Keratinocyte (primary cell): ENCODE measurements around the gene KRT14. TPM values are rescaled to one million over a fixed set of nuclear protein-coding genes. Genes with fewer than 3 reads are reported as not detected.
"Not testable (repeated sequence)": the region's sequence is repeated elsewhere in the genome, so short reads cannot be mapped to it uniquely, and the experiment has no call there.

Experiments
- DNase-seq: peaks from one replicate; pipeline ENCODE4 v3.0.0-alpha.2; 2011; ENCODE audit warnings: low read depth, missing footprints, low spot score
- FAIRE-seq: peaks from 2 replicates; lab custom pipeline; 2011; peaks lifted over from hg19 to GRCh38; lab: Jason Lieb, UNC
- H2AFZ ChIP-seq: 2 replicates; pipeline ENCODE4 v1.6.0; 2012; ENCODE audit warnings: low read length, control low read depth, inconsistent platforms; ENCODE audit not compliant: control insufficient read depth
- H3K27ac ChIP-seq: 2 replicates; pipeline ENCODE4 v1.5.1; 2011; ENCODE audit warnings: low read length; ENCODE audit not compliant: control insufficient read depth, insufficient read depth
- H3K27me3 ChIP-seq: 3 replicates; pipeline ENCODE4 v1.6.0; 2011; ENCODE audit warnings: low read length; ENCODE audit not compliant: control insufficient read depth, insufficient read depth; ENCODE audit errors: extremely low read depth
- H3K36me3 ChIP-seq, 2 experiments: 2 replicates in 1 of 2; 3 replicates in 1 of 2; pipeline ENCODE4 v1.5.1; 2011; ENCODE audit warnings: low read length in 2 of 2, mild to moderate bottlenecking in 1 of 2; ENCODE audit not compliant: control insufficient read depth in 2 of 2, insufficient read depth in 2 of 2; ENCODE audit errors: extremely low read depth in 1 of 2
- H3K4me1 ChIP-seq: 3 replicates; pipeline ENCODE4 v1.5.1; 2011; ENCODE audit warnings: low read length; ENCODE audit not compliant: control insufficient read depth, insufficient read depth; ENCODE audit errors: extremely low read depth
- H3K4me2 ChIP-seq: 3 replicates; pipeline ENCODE4 v1.6.0; 2011; ENCODE audit warnings: low read depth, low read length; ENCODE audit not compliant: control insufficient read depth, insufficient read depth; ENCODE audit errors: extremely low read depth
- H3K4me3 ChIP-seq, 3 experiments: fragments of 200-600 bp in 1 of 3; sonication (generic) in 1 of 3; 2 replicates in 2 of 3; 3 replicates in 1 of 3; pipeline ENCODE4 v1.5.1; 2011 to 2016; ENCODE audit warnings: low read length in 3 of 3, mild to moderate bottlenecking in 3 of 3, control low read depth in 2 of 3, inconsistent platforms in 1 of 3, low read depth in 1 of 3, mixed read lengths in 1 of 3, mixed run types in 1 of 3, moderate library complexity in 1 of 3; ENCODE audit not compliant: control insufficient read depth in 2 of 3, insufficient read depth in 2 of 3; ENCODE audit errors: extremely low read depth in 1 of 3
- H3K79me2 ChIP-seq: 2 replicates; pipeline ENCODE4 v1.6.0; 2012; ENCODE audit warnings: low read length; ENCODE audit not compliant: control insufficient read depth, insufficient read depth
- H3K9ac ChIP-seq: 3 replicates; pipeline ENCODE4 v1.6.0; 2011; ENCODE audit warnings: low read length; ENCODE audit not compliant: control insufficient read depth, insufficient read depth; ENCODE audit errors: extremely low read depth
- H3K9me1 ChIP-seq: 3 replicates; pipeline ENCODE4 v1.6.0; 2011; ENCODE audit warnings: low read length; ENCODE audit not compliant: control insufficient read depth, insufficient read depth; ENCODE audit errors: extremely low read depth
- H3K9me3 ChIP-seq: 2 replicates; pipeline ENCODE4 v1.5.1; 2012; ENCODE audit warnings: low read depth, low read length; ENCODE audit not compliant: control insufficient read depth
- H4K20me1 ChIP-seq: 3 replicates; pipeline ENCODE4 v1.6.0; 2011; ENCODE audit warnings: low read length; ENCODE audit not compliant: control insufficient read depth, insufficient read depth; ENCODE audit errors: extremely low read depth
- EZH2 ChIP-seq: IDR thresholded peaks from one replicate; pipeline ENCODE4 v1.6.1; 2012; ENCODE audit warnings: inconsistent platforms, mild to moderate bottlenecking, low read length, moderate library complexity
- dilution Hi-C: fragments of 300-500 bp; cut with MboI; formaldehyde crosslinking; loops from one replicate; pipeline ENCODE4 v1.7.0; 2020; ENCODE audit warnings: low sequenced_read_pairs; ENCODE audit not compliant: extremely low pct_ligation_motif_present
- polyA plus RNA-seq, 5 experiments: library from polyadenylated mRNA; depleted of rRNA in 3 of 5; stranded (reverse) in 3 of 5; stranded (forward) in 1 of 5; unstranded in 1 of 5; fragments of >200 nt; gene quantifications; 1 replicate in 1 of 5; 2 replicates in 3 of 5; 3 replicates in 1 of 5; pipeline versions ENCODE4 v1.2.1 to v1.2.3, GENCODE V29; 2011 to 2012; ENCODE audit warnings: missing spikeins in 2 of 5, low read depth in 1 of 5, low replicate concordance in 1 of 5
- TF ChIP-seq, protein P1 (sequence below), 3 experiments: IDR thresholded peaks in 1 of 3; conservative IDR thresholded peaks in 1 of 3; optimal IDR thresholded peaks in 1 of 3; 2 replicates in 2 of 3; 3 replicates in 1 of 3; pipeline versions ENCODE3 to v1.5.1; 2011; ENCODE audit warnings: low read length in 3 of 3, mild to moderate bottlenecking in 3 of 3, moderate library complexity in 2 of 3, control low read depth in 1 of 3, inconsistent platforms in 1 of 3; ENCODE audit not compliant: insufficient read depth in 2 of 3; ENCODE audit errors: extremely low read depth in 1 of 3

KRT14 gene
- polyA plus RNA-seq, 1 donor (not counting 4 experiments of a cell fraction or from before 2014, with no cell fraction given) = 26,041 TPM

DNA sequence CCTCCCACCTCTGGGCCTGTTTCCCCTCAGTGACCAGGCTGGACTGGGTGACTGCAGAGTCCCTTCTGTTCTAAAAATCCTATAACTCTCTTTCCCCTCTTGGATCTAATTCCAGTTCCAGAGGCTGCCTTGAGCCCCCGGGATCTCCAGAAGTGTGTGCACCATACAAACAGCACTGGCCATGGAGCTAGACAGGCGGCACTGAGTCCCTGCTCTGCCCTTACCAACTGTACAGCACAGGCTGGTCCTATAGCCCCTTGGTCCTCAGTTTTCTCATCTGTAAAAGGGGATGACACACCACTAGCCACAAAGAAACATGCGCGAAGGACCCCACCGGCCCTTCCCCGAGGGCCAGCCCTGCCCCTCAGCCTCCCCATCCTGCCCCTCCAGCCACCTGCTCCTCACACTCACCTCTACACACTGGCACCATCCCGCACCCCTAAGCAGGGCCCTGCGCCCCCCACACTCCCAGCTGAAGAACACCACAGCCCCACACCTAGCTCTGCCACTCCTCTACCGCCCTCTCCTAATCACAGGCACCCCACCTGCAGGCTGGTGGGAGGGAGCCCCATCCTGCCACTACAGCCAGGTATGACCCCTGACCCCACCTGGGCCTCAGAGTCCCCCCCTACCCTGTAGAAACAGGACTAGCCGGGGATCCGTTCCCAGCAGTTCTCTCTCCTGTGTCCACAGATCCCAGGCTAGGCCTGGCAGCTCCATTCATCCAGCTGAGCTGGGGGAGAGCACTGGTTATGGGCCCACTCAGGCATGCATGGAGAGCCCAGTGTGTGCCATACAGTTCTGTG lies 26.8 kb upstream of the KRT14 start:
- Histone ChIP-seq H3K4me3 (no peak overlapping the region), H3K4me1 (peaks cover 39% of the 10 kb centered on the region), H2AFZ (no peak overlapping the region), H3K9me1 (no peaks in the 10 kb centered on the region), H3K9ac (peak overlapping the region; percentile 28), H3K27ac (no peak overlapping the region), H3K36me3 (peaks cover 0 to 4% of the 10 kb centered on the region in 2 experiments), H4K20me1 (no peaks in the 10 kb centered on the region), H3K79me2 (no peaks in the 10 kb centered on the region), H3K27me3 (no peaks in the 10 kb centered on the region), H3K4me2 (no peak overlapping the region), H3K9me3 (no peaks in the 10 kb centered on the region)
- dilution Hi-C loops = no loop called here
- no peak for DNase-seq
- no peak for FAIRE-seq
- TF ChIP-seq EZH2 = no peak
- TF ChIP-seq, protein P1, sequence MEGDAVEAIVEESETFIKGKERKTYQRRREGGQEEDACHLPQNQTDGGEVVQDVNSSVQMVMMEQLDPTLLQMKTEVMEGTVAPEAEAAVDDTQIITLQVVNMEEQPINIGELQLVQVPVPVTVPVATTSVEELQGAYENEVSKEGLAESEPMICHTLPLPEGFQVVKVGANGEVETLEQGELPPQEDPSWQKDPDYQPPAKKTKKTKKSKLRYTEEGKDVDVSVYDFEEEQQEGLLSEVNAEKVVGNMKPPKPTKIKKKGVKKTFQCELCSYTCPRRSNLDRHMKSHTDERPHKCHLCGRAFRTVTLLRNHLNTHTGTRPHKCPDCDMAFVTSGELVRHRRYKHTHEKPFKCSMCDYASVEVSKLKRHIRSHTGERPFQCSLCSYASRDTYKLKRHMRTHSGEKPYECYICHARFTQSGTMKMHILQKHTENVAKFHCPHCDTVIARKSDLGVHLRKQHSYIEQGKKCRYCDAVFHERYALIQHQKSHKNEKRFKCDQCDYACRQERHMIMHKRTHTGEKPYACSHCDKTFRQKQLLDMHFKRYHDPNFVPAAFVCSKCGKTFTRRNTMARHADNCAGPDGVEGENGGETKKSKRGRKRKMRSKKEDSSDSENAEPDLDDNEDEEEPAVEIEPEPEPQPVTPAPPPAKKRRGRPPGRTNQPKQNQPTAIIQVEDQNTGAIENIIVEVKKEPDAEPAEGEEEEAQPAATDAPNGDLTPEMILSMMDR (optimal IDR thresholded peaks at IDR 0.05 in 1 of 3, IDR thresholded peaks at IDR 0.05 in 1 of 3, conservative IDR thresholded peaks at IDR 0.05 in 1 of 3; ENCODE audit: extremely low read depth in 1 of 3, insufficient read depth in 2 of 3, low read length in 3 of 3) = no peak

- DNase-seq, H3K9me3 ChIP-seq, H3K9me1 ChIP-seq, H2AFZ ChIP-seq, H4K20me1 ChIP-seq, dilution Hi-C loops, H3K79me2 ChIP-seq, H3K27me3 ChIP-seq, H3K36me3 ChIP-seq: not testable (repeated sequence)
- peak within 1 kb of the TSS; percentile 44 for H3K9ac ChIP-seq
- peak within 1 kb of the TSS; percentile 25 for H3K27ac ChIP-seq
- H3K4me3 ChIP-seq = peak within 1 kb of the TSS; percentile 29 to 46 (median 37)
- peak; percentile 82 for FAIRE-seq
- peaks cover 37% of the 10 kb centered on the region for H3K4me1 ChIP-seq
- H3K4me2 ChIP-seq = peak within 1 kb of the TSS; percentile 56
Measured at GRCh38 chr17:41612376-41613160, 25.9 kb upstream of the KRT14 start, which contains the start of gene KRT16. Gene KRT16, minus strand, starts transcription at chr17:41612767. Its CDS starts 79 bp downstream, at chr17:41612688.
